Mononuclear cell (primary cell): ENCODE data around the gene CD81. TPM values are rescaled to one million over a fixed set of nuclear protein-coding genes. Genes with fewer than 3 reads are reported as not detected.
"Not testable (repeated sequence)": the region's sequence is repeated elsewhere in the genome, so short reads cannot be mapped to it uniquely, and the experiment has no call there.

ENCODE experiments used
- H3K27me3 ChIP-seq: 2 replicates; pipeline ENCODE4 v1.6.0; 2011; ENCODE audit warnings: low read length, control low read depth; ENCODE audit not compliant: insufficient read depth
- H3K4me1 ChIP-seq: 2 replicates; pipeline ENCODE4 v1.5.1; 2011; ENCODE audit warnings: mild to moderate bottlenecking, low read length, control low read depth; ENCODE audit not compliant: insufficient read depth
- H3K4me3 ChIP-seq: 2 replicates; pipeline ENCODE4 v1.5.1; 2011; ENCODE audit warnings: mild to moderate bottlenecking, low read length, moderate library complexity
- H3K9me3 ChIP-seq: 2 replicates; pipeline ENCODE4 v1.5.1; 2011; ENCODE audit warnings: low read depth, mild to moderate bottlenecking, control low read depth, low read length
- total RNA-seq: library from RNA; depleted of rRNA; stranded (reverse); fragments of >200 nt; gene quantifications from one replicate; pipeline ENCODE4 v1.2.3, GENCODE V29; 2012

The CD81 gene
- total RNA-seq, result 77.0 TPM

- Histone ChIP-seq H3K27me3 (no peaks in the 10 kb centered on the region), H3K4me1 (peaks cover 40% of the 10 kb centered on the region), H3K4me3 (peak within 1 kb of the TSS; percentile 52), H3K9me3 (no peaks in the 10 kb centered on the region)
Observed at GRCh38 chr11:2376751-2377451, at the start of gene CD81. TSS of gene CD81 (plus strand) at chr11:2377310. CDS start at chr11:2377550, 240 bp downstream.

- Histone ChIP-seq H3K9me3 (no peaks in the 10 kb centered on the region), H3K4me1 (no peaks in the 10 kb centered on the region), H3K4me3 (no peak overlapping the region), H3K27me3 (no peaks in the 10 kb centered on the region)
Observed at GRCh38 chr11:2328021-2328420, 49.1 kb upstream of the CD81 start.

- no peaks in the 10 kb centered on the region for H3K9me3 ChIP-seq
- H3K4me3 ChIP-seq, result no peak overlapping the region
- no peaks in the 10 kb centered on the region for H3K4me1 ChIP-seq
- no peaks in the 10 kb centered on the region for H3K27me3 ChIP-seq
Observed at GRCh38 chr11:2328656-2329354, 48.3 kb upstream of the CD81 start.

- H3K4me1 ChIP-seq, result no peaks in the 10 kb centered on the region
- H3K9me3 ChIP-seq, result no peaks in the 10 kb centered on the region
- H3K27me3 ChIP-seq, result no peaks in the 10 kb centered on the region
Observed at GRCh38 chr11:2329551-2329950, 47.6 kb upstream of the CD81 start.

GRCh38 chr11:2330696-2331095 is 46.4 kb upstream of the CD81 start:
- Histone ChIP-seq H3K9me3 (no peaks in the 10 kb centered on the region), H3K4me3 (no peak overlapping the region), H3K4me1 (no peaks in the 10 kb centered on the region), H3K27me3 (no peaks in the 10 kb centered on the region)

More at GRCh38 chr11:2329551-2329950, 47.6 kb upstream of the CD81 start:
- no peak overlapping the region for H3K4me3 ChIP-seq

GRCh38 chr11:2331404-2331803 is 45.7 kb upstream of the CD81 start:
- Histone ChIP-seq H3K27me3 (no peaks in the 10 kb centered on the region), H3K4me3 (no peak overlapping the region), H3K4me1 (no peaks in the 10 kb centered on the region), H3K9me3 (no peaks in the 10 kb centered on the region)

GRCh38 chr11:2332569-2332968 is 44.5 kb upstream of the CD81 start:
- H3K27me3 ChIP-seq, H3K4me3 ChIP-seq, H3K4me1 ChIP-seq, H3K9me3 ChIP-seq: not testable (repeated sequence)

GRCh38 chr11:2333486-2334205 is 43.5 kb upstream of the CD81 start:
- H3K9me3 ChIP-seq, H3K27me3 ChIP-seq, H3K4me1 ChIP-seq, H3K4me3 ChIP-seq: not testable (repeated sequence)

GRCh38 chr11:2335286-2335685 is 41.8 kb upstream of the CD81 start:
- H3K27me3 ChIP-seq, H3K4me3 ChIP-seq, H3K4me1 ChIP-seq, H3K9me3 ChIP-seq: not testable (repeated sequence)

- H3K9me3 ChIP-seq, H3K4me1 ChIP-seq, H3K27me3 ChIP-seq, H3K4me3 ChIP-seq: not testable (repeated sequence)
Observed at GRCh38 chr11:2338760-2339159, 38.4 kb upstream of the CD81 start.

GRCh38 chr11:2342557-2342956 is 34.6 kb upstream of the CD81 start:
- Histone ChIP-seq H3K9me3 (no peaks in the 10 kb centered on the region), H3K4me1 (no peaks in the 10 kb centered on the region), H3K4me3 (no peak overlapping the region), H3K27me3 (no peaks in the 10 kb centered on the region)

GRCh38 chr11:2342981-2343380 is 34.1 kb upstream of the CD81 start:
- no peak overlapping the region for H3K4me3 ChIP-seq
- no peaks in the 10 kb centered on the region for H3K9me3 ChIP-seq
- H3K27me3 ChIP-seq, result no peaks in the 10 kb centered on the region
- H3K4me1 ChIP-seq, result no peaks in the 10 kb centered on the region

GRCh38 chr11:2343502-2343901 is 33.6 kb upstream of the CD81 start:
- H3K4me3 ChIP-seq, result no peak overlapping the region

GRCh38 chr11:2345050-2345449 is 32.1 kb upstream of the CD81 start:
- Histone ChIP-seq H3K4me3 (no peak overlapping the region), H3K4me1 (no peaks in the 10 kb centered on the region), H3K27me3 (no peaks in the 10 kb centered on the region), H3K9me3 (no peaks in the 10 kb centered on the region)

More at GRCh38 chr11:2343502-2343901, 33.6 kb upstream of the CD81 start:
- no peaks in the 10 kb centered on the region for H3K4me1 ChIP-seq
- H3K27me3 ChIP-seq, result no peaks in the 10 kb centered on the region
- no peaks in the 10 kb centered on the region for H3K9me3 ChIP-seq

- H3K4me3 ChIP-seq, result no peak overlapping the region
- no peaks in the 10 kb centered on the region for H3K9me3 ChIP-seq
- no peaks in the 10 kb centered on the region for H3K27me3 ChIP-seq
- no peaks in the 10 kb centered on the region for H3K4me1 ChIP-seq
Observed at GRCh38 chr11:2346014-2346413, 31.1 kb upstream of the CD81 start.
